Retina (tissue), 1 donor: ENCODE results near the gene TRPM3.

Experiments used
- DNase-seq: peaks from one replicate; pipeline ENCODE4 v3.0.0-alpha.2; 2016

The TRPM3 gene

DNA sequence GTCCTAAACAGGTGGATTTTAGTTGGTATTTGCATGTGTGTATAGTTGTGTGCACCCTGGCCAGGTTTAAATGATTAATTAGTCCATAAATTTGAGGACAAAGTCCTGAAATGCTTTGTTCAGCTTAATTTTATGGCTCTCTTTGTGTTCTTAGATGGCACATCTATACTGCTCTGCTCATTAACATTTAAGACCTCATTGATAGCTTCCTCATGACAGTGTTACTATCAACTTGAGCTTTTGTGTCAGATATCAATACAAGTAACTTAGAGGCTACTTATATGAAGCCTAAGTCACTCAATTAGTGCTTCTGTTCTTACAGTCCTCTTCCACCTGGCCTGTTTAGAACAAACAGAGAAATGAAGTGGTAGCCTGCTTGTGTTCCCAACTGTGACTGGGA is 240.9 kb downstream of the TRPM3 start:
- DNase-seq = no peak

DNA sequence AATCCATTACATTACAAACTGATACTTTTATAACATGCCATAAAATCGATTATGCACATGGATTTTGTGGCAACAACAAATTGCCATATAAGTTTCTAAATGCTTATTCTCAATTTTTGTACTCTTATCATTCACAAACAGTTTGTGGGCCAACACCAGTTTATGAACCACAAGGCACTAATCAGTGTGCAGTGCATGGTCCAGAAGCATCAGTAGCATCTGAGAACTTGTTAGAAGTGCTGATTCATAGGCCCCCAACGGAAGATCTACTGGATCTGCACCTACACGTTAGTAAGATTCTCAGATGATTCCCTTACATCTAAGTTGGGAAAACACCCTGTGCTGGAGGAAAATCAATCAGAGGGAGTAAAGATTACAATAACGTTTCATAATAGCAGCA is 242.8 kb downstream of the TRPM3 start:
- no peak for DNase-seq

DNA sequence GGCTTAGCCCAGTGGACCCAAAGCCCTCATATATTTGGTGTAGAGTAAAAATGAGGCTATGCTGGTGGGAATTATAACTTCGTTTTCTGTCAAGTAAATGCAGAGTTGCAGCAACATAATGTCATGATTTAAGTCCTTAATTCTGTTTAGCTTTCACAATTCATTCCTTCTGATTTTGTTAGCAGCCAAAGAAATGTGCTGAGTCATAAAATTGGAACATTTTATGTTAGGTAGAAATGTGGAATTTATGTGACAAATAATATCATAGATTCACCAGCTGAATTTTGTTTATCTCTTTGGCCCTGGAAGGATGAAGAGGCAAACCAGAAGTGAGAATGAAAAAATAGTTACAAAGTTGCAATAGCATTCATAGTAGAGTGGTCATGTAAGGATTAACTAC is 247.0 kb downstream of the TRPM3 start:
- DNase-seq = no peak

DNA sequence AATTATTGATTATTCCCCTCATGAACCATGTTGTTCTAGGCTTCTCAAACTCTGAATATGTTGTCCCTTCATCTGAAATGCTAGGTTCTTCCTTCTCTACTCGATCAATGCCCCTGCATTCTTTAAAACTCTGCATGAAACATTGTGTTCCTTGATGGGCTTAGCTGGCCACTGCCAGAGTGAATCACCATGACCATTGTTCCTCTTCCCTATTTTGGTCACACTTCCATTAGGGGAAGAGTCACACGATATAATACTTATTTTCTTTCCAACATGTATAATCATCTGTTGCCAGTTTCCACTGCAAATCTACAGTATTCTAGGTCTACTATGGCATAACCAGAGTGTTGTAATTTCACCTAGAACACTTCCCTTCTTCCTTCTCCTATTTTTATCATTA is 247.9 kb downstream of the TRPM3 start:
- no peak for DNase-seq

DNA sequence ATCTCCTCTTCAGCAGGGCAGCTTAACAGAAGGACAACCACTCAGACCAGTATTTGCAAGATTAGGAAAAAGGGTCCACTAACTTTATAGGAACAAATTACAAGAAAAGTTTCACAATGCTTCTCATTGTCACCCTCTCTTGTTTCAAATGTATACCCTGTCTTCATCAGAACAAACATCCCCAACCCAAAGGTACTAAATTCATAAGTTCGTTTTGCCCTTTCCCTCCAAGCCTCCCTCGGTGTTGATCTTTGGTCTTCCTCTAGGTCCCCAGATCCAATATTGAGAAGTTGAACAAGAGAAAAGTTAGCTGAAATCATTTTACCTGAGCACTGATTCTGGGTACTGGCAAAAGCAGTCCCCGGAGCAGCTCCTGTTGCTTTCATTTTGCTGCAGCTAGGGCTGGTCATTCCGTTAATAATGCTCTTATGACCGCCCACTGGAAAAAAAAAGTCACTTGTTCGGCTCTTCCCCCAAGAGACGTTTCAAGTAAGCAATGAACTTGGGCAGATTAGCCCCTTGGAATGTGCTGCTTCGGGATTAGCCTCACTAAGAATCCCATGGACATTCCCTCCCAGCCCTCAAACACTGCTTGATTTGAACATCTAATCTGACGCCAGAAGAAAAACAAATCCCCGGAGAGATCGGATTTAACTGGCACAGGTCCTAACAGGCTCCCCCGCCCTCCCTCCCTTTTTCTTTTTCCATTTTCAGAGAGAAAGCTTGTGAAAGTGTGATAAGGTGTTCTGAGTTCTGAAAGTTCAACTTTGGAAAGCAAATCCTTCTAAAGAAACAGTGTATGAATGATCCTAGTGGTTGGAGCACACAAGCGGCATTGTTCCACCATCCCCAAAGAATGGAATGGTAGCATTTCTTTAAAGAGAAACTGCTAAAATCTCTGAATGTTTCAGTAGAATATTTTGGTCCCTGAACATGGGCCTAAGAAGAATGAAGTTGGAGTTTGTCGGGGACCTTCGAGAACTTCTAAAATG is 252.5 kb downstream of the TRPM3 start:
- DNase-seq = peak; percentile 73

DNA sequence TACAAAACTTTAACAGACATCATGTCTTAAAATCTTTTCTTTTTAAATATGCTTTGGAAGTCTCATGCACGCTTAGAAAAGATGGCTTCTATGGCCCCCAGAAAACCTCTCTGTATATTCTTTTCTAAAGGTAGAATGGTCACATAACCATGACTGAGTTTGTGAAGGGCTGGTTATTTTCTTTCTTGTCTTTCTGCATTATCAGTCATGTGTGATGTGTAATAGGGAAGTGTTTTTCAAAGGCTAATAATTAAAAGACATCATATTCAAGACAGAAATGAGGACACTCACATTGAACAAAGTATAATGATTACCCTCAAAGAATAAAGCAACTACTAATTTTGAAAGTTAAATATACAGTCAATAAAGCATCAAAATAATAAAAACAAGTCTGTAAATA is 253.4 kb downstream of the TRPM3 start:
- DNase-seq = no peak

DNA sequence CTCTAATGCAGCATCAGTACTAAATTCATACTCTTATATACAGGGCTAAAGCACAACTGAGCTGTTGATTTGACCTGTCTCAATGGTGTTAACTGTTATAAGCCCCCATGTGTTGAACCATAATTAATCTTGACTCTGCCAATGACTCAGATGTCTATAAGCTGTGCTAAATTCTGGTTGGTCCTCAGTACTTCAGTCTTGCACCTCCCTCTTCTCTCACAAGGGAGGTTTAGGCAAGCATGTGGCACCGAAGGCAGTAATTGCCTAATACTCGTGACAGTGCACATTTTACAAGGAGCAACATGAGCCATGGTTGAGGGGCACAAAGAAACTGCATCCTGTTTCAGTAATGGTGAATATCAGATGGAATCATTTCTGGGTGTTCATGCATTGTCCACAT is 255.9 kb downstream of the TRPM3 start:
- DNase-seq = no peak

DNA sequence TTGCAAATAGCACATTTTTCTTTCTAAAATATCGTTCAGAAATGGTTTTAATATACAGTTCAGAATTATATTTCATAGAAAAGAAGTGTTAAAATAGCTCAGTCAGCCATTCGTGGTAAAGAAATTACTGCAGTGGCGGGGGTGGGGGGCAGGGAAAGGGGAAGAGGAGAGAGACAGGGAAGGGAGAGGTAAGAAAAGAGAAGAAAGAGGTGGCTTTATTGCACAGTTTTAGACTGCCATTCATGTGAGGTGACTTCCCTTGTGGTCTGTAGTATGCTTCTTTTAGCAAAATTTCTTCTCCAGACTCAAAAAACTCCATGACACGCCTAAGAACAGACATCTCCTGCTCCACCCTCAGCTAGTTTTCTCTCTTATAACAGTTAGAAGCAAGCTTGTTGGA is 259.6 kb downstream of the TRPM3 start:
- DNase-seq = no peak

DNA sequence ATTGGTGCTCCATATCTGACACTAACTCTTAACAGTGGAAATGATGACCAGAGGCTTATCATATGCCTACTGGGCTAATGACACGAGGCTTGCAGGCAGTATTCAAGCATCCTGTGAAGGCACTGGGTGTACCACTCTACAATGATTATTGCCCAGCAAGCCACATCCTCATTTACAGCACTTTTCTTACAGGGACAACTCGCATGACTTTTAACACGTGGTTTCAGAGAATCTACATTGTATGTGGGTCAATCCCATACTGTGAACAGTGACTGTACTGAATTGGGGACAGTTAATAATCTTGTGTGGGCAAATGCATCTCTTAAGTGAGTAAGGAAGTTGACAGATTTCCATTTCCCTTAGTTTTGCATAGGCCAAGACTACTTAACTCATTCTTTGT is 260.0 kb downstream of the TRPM3 start:
- no peak for DNase-seq

DNA sequence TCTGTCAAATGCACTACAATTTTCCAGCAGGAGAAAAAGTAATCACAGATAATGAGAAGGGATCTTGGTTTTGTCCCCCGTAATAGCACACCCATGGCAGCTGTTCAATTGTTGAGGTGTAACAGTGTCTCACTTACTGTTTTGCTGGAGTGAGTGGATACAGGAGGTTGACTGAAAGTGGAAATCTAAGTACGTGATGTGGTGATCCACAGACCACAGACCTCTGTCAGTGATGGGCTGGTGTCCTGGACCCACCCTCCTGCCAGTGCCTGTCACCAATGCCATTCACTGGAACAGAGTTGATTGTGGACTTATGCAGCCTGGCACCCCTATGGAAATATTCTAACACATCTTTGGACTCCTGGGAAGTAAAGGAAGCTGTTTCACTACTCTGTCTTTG is 261.7 kb downstream of the TRPM3 start:
- no peak for DNase-seq

DNA sequence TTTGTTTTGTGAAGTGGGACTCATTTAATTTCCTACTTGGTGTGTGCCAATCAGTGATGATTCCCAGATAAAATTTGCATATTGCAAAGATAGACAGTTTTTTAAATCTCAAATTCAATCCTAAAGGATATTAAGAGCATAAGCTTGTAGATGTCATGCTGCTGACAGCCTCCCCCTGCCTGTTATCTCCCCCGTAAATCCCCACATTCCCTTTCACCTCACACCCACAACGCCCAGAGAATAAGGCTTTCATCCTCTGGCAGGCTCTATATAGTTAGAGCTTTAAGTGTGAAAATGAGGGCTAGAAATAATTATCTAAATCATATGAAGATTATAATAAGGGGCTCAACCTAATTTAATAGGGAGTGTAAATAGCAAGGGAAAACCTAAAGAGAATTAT is 265.0 kb downstream of the TRPM3 start:
- DNase-seq = no peak

DNA sequence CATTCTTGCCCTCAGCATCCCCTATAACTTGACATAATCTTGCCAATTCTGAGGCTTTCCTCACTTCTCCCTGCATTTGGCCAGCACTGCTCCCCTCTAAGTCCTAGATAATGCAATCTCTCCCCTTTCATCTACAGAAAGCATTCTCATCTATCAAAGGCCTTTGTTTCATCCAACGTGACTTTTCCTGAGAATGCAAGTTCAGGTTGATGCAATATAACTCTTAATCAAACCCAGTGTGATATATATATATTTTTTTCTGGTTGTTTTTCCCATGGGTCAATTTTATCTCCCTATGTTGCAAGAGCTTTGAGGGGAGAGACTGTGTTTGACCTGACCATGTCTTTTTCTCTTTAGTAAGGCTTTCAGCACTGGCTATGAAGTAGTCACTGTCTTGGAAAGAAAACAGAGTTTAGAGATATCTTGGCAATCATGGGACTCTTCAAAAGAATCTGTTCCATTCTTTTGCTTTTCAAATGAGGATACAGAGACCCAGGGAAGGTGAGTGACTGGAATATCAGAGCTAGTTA is 268.6 kb downstream of the TRPM3 start:
- DNase-seq = no peak

DNA sequence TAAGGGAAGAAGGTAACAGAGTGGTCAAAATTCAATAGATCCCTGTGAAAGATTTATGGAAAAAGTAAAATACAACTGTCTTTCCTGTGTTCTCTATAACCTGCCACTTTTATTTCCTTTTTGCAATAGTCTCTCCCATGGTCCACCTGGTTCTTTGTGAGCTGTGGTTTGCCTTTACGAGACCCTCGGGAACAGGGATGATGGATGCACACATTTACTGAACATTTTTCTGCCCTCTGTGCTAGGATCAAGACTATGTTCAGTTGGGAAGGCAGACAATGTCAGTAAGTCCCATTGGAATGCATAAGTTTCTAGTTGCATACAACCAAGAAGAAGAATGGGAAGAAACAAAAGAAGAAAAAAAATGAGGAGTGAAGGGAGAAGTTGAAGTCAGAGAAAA is 281.2 kb downstream of the TRPM3 start:
- no peak for DNase-seq

DNA sequence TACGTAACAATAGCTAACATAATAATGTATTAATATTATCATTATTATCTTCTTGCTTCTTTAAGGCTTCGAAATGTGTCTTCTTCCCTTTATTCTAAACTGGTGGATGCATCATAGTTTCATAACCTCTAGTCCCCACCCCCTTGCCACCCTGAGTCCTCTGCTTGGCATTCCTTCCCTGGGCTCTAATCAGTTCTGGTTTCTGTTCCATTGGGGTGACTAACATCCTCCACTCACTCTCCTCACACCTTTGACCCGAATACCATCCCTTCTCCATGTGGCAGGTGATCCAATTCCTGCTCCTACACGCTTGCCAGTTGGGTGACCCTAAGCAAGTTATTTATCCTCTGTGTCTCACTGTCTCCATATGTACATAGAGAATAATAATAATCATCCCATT is 286.1 kb downstream of the TRPM3 start:
- DNase-seq = no peak

DNA sequence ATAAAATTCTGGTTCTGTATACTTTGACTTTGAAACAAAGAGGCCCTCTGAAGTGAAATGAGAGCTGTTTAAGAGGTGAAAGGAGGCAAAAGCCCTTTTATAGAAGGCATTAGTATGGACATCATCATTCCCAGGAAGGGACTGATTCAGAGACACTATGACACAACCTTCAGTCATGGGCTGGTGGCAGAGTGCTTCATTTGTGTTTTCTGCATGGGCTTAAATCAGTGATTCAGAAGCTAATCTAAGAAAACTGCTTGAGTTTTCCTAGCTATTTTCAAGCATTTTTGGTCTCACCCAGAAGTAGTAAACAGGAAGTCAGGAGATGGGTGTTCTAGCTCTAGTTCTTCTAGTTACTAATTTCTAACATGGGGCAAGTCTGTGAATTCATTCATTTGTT is 288.9 kb downstream of the TRPM3 start:
- DNase-seq = no peak

DNA sequence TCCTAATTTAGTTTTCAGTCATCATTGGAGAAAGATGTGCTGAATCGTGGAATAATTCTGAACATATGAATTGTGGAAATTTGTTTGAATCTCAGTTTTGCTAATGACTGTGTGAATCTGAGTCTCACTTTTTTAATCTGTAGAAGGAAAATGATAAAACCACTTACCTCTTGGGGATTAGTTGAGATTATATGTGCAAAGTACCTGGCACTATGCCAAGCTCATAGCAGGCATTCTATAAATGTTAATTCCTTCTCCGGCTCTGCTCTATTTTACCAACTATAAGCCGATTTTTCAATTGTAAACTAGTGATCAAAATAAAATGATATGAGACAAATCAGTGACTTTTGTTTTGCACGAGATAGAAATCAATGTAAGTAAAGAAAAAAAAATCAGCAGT is 290.8 kb downstream of the TRPM3 start:
- no peak for DNase-seq

DNA sequence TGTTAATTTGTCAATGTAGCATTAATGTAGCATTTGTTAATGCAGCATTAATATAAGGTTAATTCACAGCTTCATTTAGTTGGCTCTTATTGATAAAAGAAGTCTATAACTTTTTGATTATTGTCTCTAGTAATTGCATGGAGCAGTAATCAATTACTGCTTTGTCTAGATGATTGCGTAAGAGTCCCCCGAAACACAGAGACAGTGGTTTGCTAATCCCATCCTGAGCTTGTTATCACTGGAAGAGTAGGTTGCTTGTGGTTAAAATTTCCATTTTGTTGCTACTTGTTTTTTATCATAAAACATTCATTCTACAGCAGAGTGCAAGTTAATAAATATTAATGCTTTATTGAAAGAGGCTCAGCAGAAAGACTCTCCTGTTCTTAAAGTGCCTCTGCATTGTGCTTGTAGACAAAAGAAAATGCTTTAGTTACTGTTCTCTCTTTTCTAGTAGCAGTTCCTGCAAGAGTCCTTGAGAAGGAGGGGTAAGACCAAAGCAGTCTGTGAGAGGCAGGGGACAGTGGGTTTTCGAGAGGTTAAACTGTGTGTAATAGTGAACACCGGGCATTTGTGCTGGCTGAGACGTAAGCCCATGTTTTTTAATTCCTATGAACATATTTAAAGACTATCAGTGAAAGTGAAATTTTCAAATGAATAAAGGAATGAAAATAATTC is 291.7 kb downstream of the TRPM3 start:
- no peak for DNase-seq

DNA sequence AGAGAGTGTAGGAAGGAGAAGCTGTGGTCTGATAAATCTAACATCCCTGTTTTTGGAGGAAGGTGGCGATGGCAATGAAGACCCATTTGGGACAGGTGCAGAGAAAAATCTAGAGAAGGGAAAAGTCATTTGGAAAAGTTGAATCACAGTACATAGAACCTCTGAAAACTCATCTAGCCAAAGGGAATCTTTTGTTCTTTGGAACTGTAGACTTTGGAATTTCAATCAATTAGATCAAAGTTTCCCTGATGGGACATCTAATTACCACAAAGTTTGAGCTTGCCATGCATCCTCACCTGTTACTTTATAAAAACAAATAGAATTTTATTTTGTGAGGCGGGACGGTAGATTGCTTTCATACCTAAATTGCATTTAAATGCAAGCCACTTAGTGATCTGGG is 294.9 kb downstream of the TRPM3 start:
- no peak for DNase-seq

DNA sequence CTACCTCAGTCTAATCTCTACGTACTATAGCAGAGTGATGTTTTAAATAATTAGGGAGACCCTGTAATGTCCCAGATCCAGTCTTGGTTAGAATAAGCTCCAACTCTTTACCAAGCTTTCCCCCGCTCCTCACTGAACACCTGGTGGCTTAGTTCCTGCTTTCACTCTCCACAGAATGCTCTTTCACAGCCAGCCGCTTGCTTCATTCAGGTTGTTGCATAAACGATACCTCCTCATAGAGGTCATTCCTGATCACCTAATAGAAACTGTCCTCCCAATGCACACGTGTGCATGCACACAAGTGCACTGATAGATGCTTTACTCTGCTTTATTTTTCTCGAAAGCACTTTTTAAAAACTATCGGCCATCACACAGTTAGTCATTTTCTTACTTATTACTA is 298.1 kb downstream of the TRPM3 start:
- DNase-seq = no peak

DNA sequence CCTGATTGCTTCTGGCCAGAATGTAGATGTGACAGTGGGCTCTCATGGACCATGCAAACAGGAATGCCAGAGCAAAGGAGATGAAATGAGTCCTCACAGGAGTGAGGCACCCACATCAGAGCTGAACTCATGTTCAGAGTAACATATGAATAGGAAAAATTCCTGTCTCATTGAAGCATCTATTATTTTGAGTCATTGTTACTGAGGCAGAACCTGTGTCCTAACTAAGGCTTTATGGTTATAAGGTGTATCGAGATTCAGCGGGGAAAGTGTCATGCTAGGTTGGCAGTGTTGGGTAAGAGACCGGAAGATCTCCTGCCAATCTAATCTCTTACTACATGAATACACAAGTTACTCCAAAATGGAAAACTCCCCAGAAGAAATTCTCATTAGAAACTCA is 304.1 kb downstream of the TRPM3 start:
- DNase-seq = no peak

DNA sequence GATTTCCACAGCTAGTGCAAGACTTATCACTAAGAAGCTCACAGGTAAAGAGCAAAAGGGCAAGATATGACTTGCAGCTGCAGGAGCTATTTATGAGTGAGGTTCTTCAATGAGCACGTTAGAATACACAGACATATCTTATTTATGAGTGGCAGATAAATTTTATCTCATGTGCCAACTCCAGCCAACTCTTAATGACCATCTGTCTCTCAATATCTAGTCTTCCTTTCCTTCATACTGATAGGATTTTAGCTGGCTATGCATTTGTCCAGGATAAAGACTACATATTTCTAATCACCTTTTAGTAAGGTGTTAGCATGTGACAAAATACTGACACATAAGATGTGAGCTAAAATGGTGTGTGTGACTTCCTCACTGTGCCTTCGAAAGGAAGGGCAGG is 304.5 kb downstream of the TRPM3 start:
- no peak for DNase-seq

DNA sequence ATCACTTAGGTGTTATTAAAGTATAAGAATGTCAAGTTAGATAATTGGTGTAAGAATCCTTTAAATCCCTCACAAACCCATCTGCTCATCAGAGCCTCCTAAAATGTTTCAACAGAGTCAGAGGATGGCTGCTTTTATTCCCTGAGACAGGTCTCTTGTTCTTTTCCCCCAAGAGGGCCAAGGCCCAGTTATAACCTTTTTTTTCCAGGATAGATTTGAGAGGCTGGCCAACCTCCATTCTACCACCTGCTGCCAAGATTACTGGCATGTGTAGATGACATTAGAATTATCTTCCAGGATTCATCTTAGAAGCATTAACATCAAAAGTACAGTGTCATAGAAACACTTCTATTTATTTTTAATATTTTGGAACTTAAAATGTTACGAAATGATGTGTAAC is 305.1 kb downstream of the TRPM3 start:
- DNase-seq = no peak

DNA sequence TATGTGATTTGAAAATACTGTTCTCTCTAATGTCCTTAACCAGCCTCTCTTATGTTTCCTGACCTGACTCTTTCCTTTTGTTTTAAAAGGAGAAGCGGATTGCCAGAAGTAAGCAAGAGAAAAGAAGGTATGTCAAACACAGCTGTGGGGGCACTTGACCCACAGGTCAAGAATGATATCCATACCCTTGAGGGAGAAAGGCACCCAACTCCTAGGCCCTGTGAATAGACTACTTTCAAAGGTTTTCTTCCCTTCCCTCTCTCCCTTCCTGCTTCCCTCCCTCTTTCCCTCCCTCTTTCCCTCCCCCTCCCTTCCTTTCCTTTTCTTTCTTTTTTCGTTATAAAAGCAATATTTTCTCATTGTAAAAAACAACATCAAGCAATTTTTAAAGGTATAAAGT is 306.8 kb downstream of the TRPM3 start:
- no peak for DNase-seq

DNA sequence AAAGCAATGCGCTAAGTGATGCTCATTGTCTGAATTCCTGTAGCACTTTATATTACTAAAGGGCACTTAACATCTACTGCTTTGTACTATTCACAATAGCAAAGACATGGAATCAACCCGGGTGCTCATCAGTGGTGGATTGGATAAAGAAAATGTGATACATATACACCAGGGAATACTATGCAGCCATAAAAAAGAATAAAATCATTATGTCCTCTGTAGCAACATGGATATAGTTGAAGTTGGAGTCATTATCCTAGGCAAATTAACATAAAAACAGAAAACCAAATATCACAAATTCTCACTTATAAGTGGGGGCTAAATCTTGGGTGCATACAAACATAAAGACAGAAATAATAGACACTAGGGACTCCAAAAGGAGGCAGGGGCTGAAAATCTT is 308.3 kb downstream of the TRPM3 start:
- DNase-seq = no peak
